SK-N-SH (cell line): Measurements from ENCODE around the gene NFIA. TPM values are rescaled to one million over a fixed set of nuclear protein-coding genes. Genes with fewer than 3 reads are reported as not detected.

Experiments used
- CTCF ChIA-PET: fragments of 300-600, 350-600 bp; formaldehyde crosslinking; extraction: SDS; loops from one replicate; lab custom pipeline; 2021; lab: Yijun Ruan, JAX
- POLR2A ChIA-PET: fragments of 350-600 bp; sonication (Branson Sonifier 250); formaldehyde crosslinking; extraction: SDS; loops from one replicate; lab custom pipeline; 2020; ENCODE audit warnings: antibody characterized with exemption, inconsistent platforms; lab: Yijun Ruan, JAX
- DNase-seq: peaks from one replicate; pipeline ENCODE4 v3.0.0; 2012
- H2AFZ ChIP-seq: fragments of 200-600 bp; sonication (generic); 2 replicates; pipeline ENCODE4 v1.8.1; 2016; ENCODE audit warnings: antibody characterized with exemption, mild to moderate bottlenecking, low read depth
- H3F3A ChIP-seq: fragments of 200-600 bp; sonication (generic); replicated peaks from 2 replicates; pipeline ENCODE3; 2016; ENCODE audit warnings: antibody characterized with exemption, mild to moderate bottlenecking; ENCODE audit not compliant: insufficient read depth
- H3K27ac ChIP-seq, 2 experiments: fragments of 200-500 bp in 1 of 2; fragments of 200-600 bp in 1 of 2; sonication (Bioruptor generic) in 1 of 2; sonication (generic), shearing (Covaris generic) in 1 of 2; 2 replicates each; pipeline versions ENCODE4 v1.5.1 to v1.6.1; 2014 to 2016; ENCODE audit warnings: low read depth in 2 of 2, inconsistent platforms in 1 of 2, low read length in 1 of 2, mild to moderate bottlenecking in 1 of 2, mixed read lengths in 1 of 2
- H3K27me3 ChIP-seq: fragments of 200-600 bp; sonication (generic), shearing (Covaris generic); 2 replicates; pipeline ENCODE4 v1.6.1; 2016; ENCODE audit warnings: mixed run types; ENCODE audit not compliant: insufficient read depth
- H3K36me3 ChIP-seq, 2 experiments: fragments of 200-500 bp in 1 of 2; fragments of 200-600 bp in 1 of 2; sonication (Bioruptor generic) in 1 of 2; sonication (generic) in 1 of 2; replicated peaks in 1 of 2; 2 replicates each; pipeline versions ENCODE3 to v1.5.1; 2014 to 2016; ENCODE audit warnings: low read length in 1 of 2, mild to moderate bottlenecking in 1 of 2; ENCODE audit not compliant: insufficient read depth in 2 of 2, control insufficient read depth in 1 of 2
- H3K4me1 ChIP-seq, 2 experiments: fragments of 200-500 bp in 1 of 2; fragments of 200-600 bp in 1 of 2; sonication (Bioruptor generic) in 1 of 2; sonication (generic), shearing (Covaris generic) in 1 of 2; 2 replicates each; pipeline versions ENCODE4 v1.5.1 to v1.6.1; 2014 to 2016; ENCODE audit warnings: low read depth in 1 of 2, low read length in 1 of 2, mixed run types in 1 of 2; ENCODE audit not compliant: insufficient read depth in 2 of 2, control insufficient read depth in 1 of 2
- H3K4me2 ChIP-seq: fragments of 200-600 bp; sonication (generic), shearing (Covaris generic); 2 replicates; pipeline ENCODE4 v1.6.1; 2017; ENCODE audit warnings: mixed run types
- H3K4me3 ChIP-seq, 2 experiments: fragments of 200-500 bp in 1 of 2; fragments of 200-600 bp in 1 of 2; sonication (Bioruptor generic) in 1 of 2; sonication (generic), shearing (Covaris generic) in 1 of 2; 2 replicates each; pipeline versions ENCODE4 v1.5.1 to v1.8.1; 2014 to 2016; ENCODE audit warnings: low read depth in 2 of 2, inconsistent platforms in 1 of 2, low read length in 1 of 2, mild to moderate bottlenecking in 1 of 2, mixed read lengths in 1 of 2, moderate library complexity in 1 of 2
- H3K79me2 ChIP-seq: fragments of 200-600 bp; sonication (generic); 2 replicates; pipeline ENCODE4 v1.8.1; 2017; ENCODE audit warnings: mild to moderate bottlenecking; ENCODE audit not compliant: insufficient read depth
- H3K9ac ChIP-seq: fragments of 200-600 bp; sonication (generic); 2 replicates; pipeline ENCODE4 v1.6.1; 2017; ENCODE audit warnings: mixed run types
- H3K9me2 ChIP-seq: fragments of 200-600 bp; sonication (generic); 2 replicates; pipeline ENCODE4 v1.6.1; 2017; ENCODE audit warnings: mixed run types
- H3K9me3 ChIP-seq: fragments of 200-600 bp; sonication (generic); 2 replicates; pipeline ENCODE4 v1.6.1; 2017; ENCODE audit warnings: mixed run types, mild to moderate bottlenecking, moderate library complexity
- H4K20me1 ChIP-seq: fragments of 200-600 bp; sonication (generic); 2 replicates; pipeline ENCODE4 v1.6.1; 2017; ENCODE audit warnings: mild to moderate bottlenecking, mixed run types; ENCODE audit not compliant: insufficient read depth
- CHD2 ChIP-seq: fragments of 150-350 bp; IDR thresholded peaks from 2 replicates; pipeline ENCODE4 v1.6.1; 2018; ENCODE audit warnings: low read length; ENCODE audit not compliant: partially characterized antibody
- FOSL2 ChIP-seq: IDR thresholded peaks from 2 replicates; pipeline ENCODE4 v1.4.0; 2012; ENCODE audit warnings: low read depth, mild to moderate bottlenecking, moderate library complexity, borderline replicate concordance
- FOXJ3 ChIP-seq: sonication (generic); formaldehyde crosslinking; IDR thresholded peaks from 2 replicates; pipeline ENCODE4 v1.5.1; 2020; ENCODE audit warnings: mild to moderate bottlenecking, missing genetic modification reagents
- FOXM1 ChIP-seq: IDR thresholded peaks from 2 replicates; pipeline ENCODE4 v1.4.0; 2012; ENCODE audit warnings: low read depth, mild to moderate bottlenecking
- JUND ChIP-seq: IDR thresholded peaks from 2 replicates; pipeline ENCODE4 v1.4.0; 2012
- MAX ChIP-seq: IDR thresholded peaks from 2 replicates; pipeline ENCODE4 v1.4.0; 2012; ENCODE audit warnings: low read depth
- MEF2A ChIP-seq: IDR thresholded peaks from 2 replicates; pipeline ENCODE4 v1.4.0; 2012; ENCODE audit warnings: low read depth, borderline replicate concordance
- MXI1 ChIP-seq: IDR thresholded peaks from 2 replicates; pipeline ENCODE4 v1.6.1; 2012; ENCODE audit warnings: mild to moderate bottlenecking, low read depth, low read length, improper control_type of control experiment
- NFIC ChIP-seq: IDR thresholded peaks from 2 replicates; pipeline ENCODE4 v1.4.0; 2012; ENCODE audit warnings: borderline replicate concordance
- RAD21 ChIP-seq: IDR thresholded peaks from 2 replicates; pipeline ENCODE4 v1.6.1; 2012; ENCODE audit warnings: mild to moderate bottlenecking, low read length
- RFX5 ChIP-seq: IDR thresholded peaks from 2 replicates; pipeline ENCODE4 v1.6.1; 2012; ENCODE audit warnings: mild to moderate bottlenecking, improper control_type of control experiment, low read length
- TAF1 ChIP-seq: IDR thresholded peaks from 2 replicates; pipeline ENCODE4 v1.6.1; 2012; ENCODE audit warnings: low read depth, mild to moderate bottlenecking, low read length, moderate library complexity, borderline replicate concordance
- TCF12 ChIP-seq: IDR thresholded peaks from 2 replicates; pipeline ENCODE4 v1.4.0; 2012
- USF2 ChIP-seq: fragments of 150-350 bp; IDR thresholded peaks from 2 replicates; pipeline ENCODE4 v1.6.1; 2017; ENCODE audit warnings: antibody characterized with exemption, low read length, low read depth, borderline replicate concordance
- YY1 ChIP-seq: IDR thresholded peaks from 2 replicates; pipeline ENCODE4 v1.4.0; 2012; ENCODE audit warnings: low read depth, mild to moderate bottlenecking
- ZBTB33 ChIP-seq: IDR thresholded peaks from 2 replicates; pipeline ENCODE4 v1.4.0; 2012; ENCODE audit warnings: low read depth, borderline replicate concordance
- WGBS: methylation state at CpG from one replicate; pipeline ENCODE4 v1.1.6; 2017; ENCODE audit warnings: low lambda C conversion rate; 5-methylcytosine and 5-hydroxymethylcytosine counted together
- polyA plus RNA-seq, 3 experiments: library from polyadenylated mRNA; depleted of rRNA; stranded (reverse); fragments of >200 nt; gene quantifications; 2 replicates each; pipeline ENCODE4 v1.2.3, GENCODE V29; 2012

The NFIA gene
- polyA plus RNA-seq, 1 of the 3 experiments (the other 2 are of a cell fraction), result 3.3 TPM

- Histone ChIP-seq H3K27me3 (no peaks in the 10 kb centered on the region), H3K4me1 (peaks cover 38 to 40% of the 10 kb centered on the region in 2 experiments), H2AFZ (peak overlapping the region; percentile 64), H3K4me3 (peak overlapping the region; percentile 76 to 91), H3K9me2 (no peaks in the 10 kb centered on the region)
- ChIA-PET CTCF (interaction anchor here (1.1 to 2.0 kb wide), 5 partner anchors 13 to 1110 kb away, joined by 3 to 8 read pairs (median 5); no protein-coding TSS in a partner anchor), POLR2A (no interaction called here)
- TF ChIP-seq ZBTB33 (no peak), JUND (no peak), RAD21 (no peak), FOSL2 (no peak), NFIC (peak; percentile 76; the same call in 1 of the 2 replicates), FOXM1 (no peak), USF2 (no peak), RFX5 (no peak), TCF12 (no peak)
- TF ChIP-seq, all 33 proteins: peak for 1
- no peaks in the 10 kb centered on the region for H3K9me3 ChIP-seq
- H3K9ac ChIP-seq, result peak overlapping the region; percentile 51; the same call in 1 of the 2 replicates
- H3K36me3 ChIP-seq, result no peaks in the 10 kb centered on the region
- peak overlapping the region; percentile 80 to 91 for H3K27ac ChIP-seq
- under 1% methylated on average over 8 of the region's 8 CpGs for WGBS
- H3F3A ChIP-seq, result peaks cover 45% of the 10 kb centered on the region
- H3K4me2 ChIP-seq, result peak overlapping the region; percentile 82
- peaks cover 26% of the 10 kb centered on the region for H3K79me2 ChIP-seq
- no peaks in the 10 kb centered on the region for H4K20me1 ChIP-seq
- no peak for DNase-seq
These were observed 1.1 kb upstream of the NFIA start for GRCh38 chr1:61081144-61081685.

- H4K20me1 ChIP-seq, result no peaks in the 10 kb centered on the region
- POLR2A ChIA-PET, result interaction anchor here (0.6 to 0.7 kb wide), 3 partner anchors 145 to 661 kb away, joined by 3 to 5 read pairs (median 4); no protein-coding TSS in a partner anchor
- no peaks in the 10 kb centered on the region for H3K27me3 ChIP-seq
- DNase-seq, result peak; percentile 40
- no peaks in the 10 kb centered on the region for H3K36me3 ChIP-seq
- WGBS, result 1% methylated on average over 22 of the region's 41 CpGs
- CTCF ChIA-PET, result interaction anchor here (1.1 to 2.0 kb wide), 5 partner anchors 12 to 1110 kb away, joined by 3 to 8 read pairs (median 5); no protein-coding TSS in a partner anchor
- H3K9ac ChIP-seq, result peak overlapping the region; percentile 51; the same call in 1 of the 2 replicates
- H3K9me2 ChIP-seq, result no peaks in the 10 kb centered on the region
- peak overlapping the region; percentile 64 for H2AFZ ChIP-seq
- TF ChIP-seq TCF12 (peak; percentile 22; the same call in 1 of the 2 replicates), MXI1 (0 out of 2 replicates have a peak, but pooled peaks have one; percentile 16), YY1 (0 out of 2 replicates have a peak, but pooled peaks have one; percentile 5), FOXJ3 (no peak), MAX (peak; percentile 11; the same call in 1 of the 2 replicates), MEF2A (no peak), TAF1 (0 out of 2 replicates have a peak, but pooled peaks have one; percentile 13), CHD2 (peak; percentile 50)
- peak overlapping the region; percentile 80 to 91 for H3K27ac ChIP-seq
- H3K79me2 ChIP-seq, result peaks cover 32% of the 10 kb centered on the region
- peaks cover 41% of the 10 kb centered on the region for H3F3A ChIP-seq
- peaks cover 36 to 38% of the 10 kb centered on the region in 2 experiments for H3K4me1 ChIP-seq
- peak overlapping the region; percentile 76 to 91 for H3K4me3 ChIP-seq
- H3K9me3 ChIP-seq, result no peaks in the 10 kb centered on the region
- peak overlapping the region; percentile 82 for H3K4me2 ChIP-seq
These were observed 563 bp upstream of the NFIA start for GRCh38 chr1:61081686-61082310.
